K562 (cell line): ENCODE measurements around the gene SPHK2. TPM values are rescaled to one million over a fixed set of nuclear protein-coding genes. Genes with fewer than 3 reads are reported as not detected.

ENCODE experiments used
- BRCA1 ChIP-seq, 2 experiments: fragments of 450-650 bp in 1 of 2; sonication (generic) in 1 of 2; formaldehyde crosslinking in 1 of 2; IDR thresholded peaks; 2 replicates each; pipeline versions ENCODE4 v1.5.0 to v1.6.1; 2017 to 2020; ENCODE audit warnings: mild to moderate bottlenecking in 1 of 2, missing genetic modification reagents in 1 of 2
- DIDO1 ChIP-seq: fragments of 450-650 bp; IDR thresholded peaks from 2 replicates; pipeline ENCODE4 v1.6.1; 2016; ENCODE audit warnings: low read depth, missing biosample characterization, missing genetic modification characterization
- GATAD2A ChIP-seq: fragments of 450-650 bp; IDR thresholded peaks from 2 replicates; pipeline ENCODE4 v1.6.1; 2017
- JUNB ChIP-seq: fragments of 450-650 bp; formaldehyde crosslinking; conservative IDR thresholded peaks from 2 replicates; pipeline ENCODE4 v1.4.0; 2020; ENCODE audit warnings: mild to moderate bottlenecking
- LARP7 ChIP-seq: fragments of 450-650 bp; IDR thresholded peaks from 2 replicates; pipeline ENCODE4 v1.6.1; 2016
- MAZ ChIP-seq, 2 experiments: fragments of 450-650 bp in 1 of 2; sonication (generic) in 1 of 2; formaldehyde crosslinking; IDR thresholded peaks in 1 of 2; conservative IDR thresholded peaks in 1 of 2; 2 replicates each; pipeline versions ENCODE4 v1.4.0 to v1.5.0; 2020; ENCODE audit warnings: mild to moderate bottlenecking in 1 of 2, missing genetic modification reagents in 1 of 2
- NCOA2 ChIP-seq, 2 experiments: fragments of 450-650 bp; IDR thresholded peaks; 2 replicates each; pipeline ENCODE4 v1.6.1; 2018; ENCODE audit warnings: mild to moderate bottlenecking in 2 of 2, moderate library complexity in 1 of 2; ENCODE audit not compliant: partially characterized antibody in 2 of 2
- NONO ChIP-seq, 2 experiments: fragments of 200-400 bp in 1 of 2; fragments of 450-650 bp in 1 of 2; formaldehyde crosslinking in 1 of 2; IDR thresholded peaks; 2 replicates each; pipeline ENCODE4 v1.6.1; 2017; ENCODE audit warnings: low read depth in 2 of 2, mild to moderate bottlenecking in 2 of 2, moderate library complexity in 2 of 2, low read length in 1 of 2
- PML ChIP-seq: IDR thresholded peaks from 2 replicates; pipeline ENCODE4 v1.6.1; 2012; ENCODE audit warnings: low read length, inconsistent platforms
- POU5F1 ChIP-seq: fragments of 150-350 bp; IDR thresholded peaks from 2 replicates; pipeline ENCODE4 v1.6.1; 2014; ENCODE audit warnings: borderline replicate concordance, low read length, low read depth, mild to moderate bottlenecking; ENCODE audit not compliant: partially characterized antibody
- SNAPC5 ChIP-seq: fragments of 250-450 bp; sonication (Bioruptor Pico); IDR thresholded peaks from 2 replicates; pipeline ENCODE4 v1.8.0; 2021; ENCODE audit warnings: moderate library complexity, mild to moderate bottlenecking, inconsistent platforms
- SRSF1 ChIP-seq: fragments of 200-400 bp; formaldehyde crosslinking; IDR thresholded peaks from 2 replicates; pipeline ENCODE4 v1.6.1; 2017; ENCODE audit warnings: mild to moderate bottlenecking, low read depth, low read length, moderate library complexity
- TSHZ1 ChIP-seq: fragments of 250-450 bp; sonication (Bioruptor Pico); IDR thresholded peaks from 2 replicates; pipeline ENCODE4 v1.4.0; 2020; ENCODE audit warnings: mild to moderate bottlenecking, moderate library complexity
- ZNF280A ChIP-seq: fragments of 450-650 bp; IDR thresholded peaks from 2 replicates; pipeline ENCODE4 v1.6.1; 2018; ENCODE audit warnings: mild to moderate bottlenecking, low read depth; ENCODE audit not compliant: partially characterized antibody
- ZSCAN29 ChIP-seq: fragments of 450-650 bp; IDR thresholded peaks from 2 replicates; pipeline ENCODE4 v1.6.1; 2017
- polyA plus RNA-seq, 8 experiments: library from polyadenylated mRNA; depleted of rRNA in 4 of 8; stranded (reverse) in 5 of 8; unstranded in 3 of 8; fragments of >200 nt; fragmentation: Nextera tagmentation in 2 of 8; fragmentation: Illumina TruSeq in 1 of 8; extraction: Ambion mirVana in 2 of 8; extraction: Trizol in 1 of 8; gene quantifications; 2 replicates each; pipeline versions ENCODE4 v1.2.1 to v1.2.3, GENCODE V29; 2011 to 2014; ENCODE audit warnings: inconsistent platforms in 1 of 8, missing spikeins in 1 of 8
- total RNA-seq, 7 experiments: library from RNA; depleted of rRNA in 6 of 7; stranded (reverse); fragments of >200 nt in 6 of 7; fragmentation: Illumina TruSeq in 2 of 7; extraction: Trizol in 2 of 7; gene quantifications; 2 replicates each; pipeline versions ENCODE4 v1.2.1 to v1.2.3, GENCODE V29; 2011 to 2021; ENCODE audit warnings: low replicate concordance in 1 of 7
- TF ChIP-seq, protein P1 (sequence below): fragments of 250-450 bp; sonication (Bioruptor Pico); IDR thresholded peaks from 2 replicates; pipeline ENCODE4 v1.4.0; 2020; ENCODE audit warnings: mild to moderate bottlenecking, moderate library complexity
- TF ChIP-seq, protein P2 (sequence below): fragments of 250-450 bp; sonication (Bioruptor Pico); IDR thresholded peaks from 2 replicates; pipeline ENCODE4 v1.5.0; 2021

Gene SPHK2
- total and polyA plus RNA-seq, 9 of the 15 experiments (the other 6 are each of a cell fraction or from before 2014, with no cell fraction given): 0.10 to 15.2 (median 2.9) TPM

GRCh38 chr19:48637948-48638830 lies 18.9 kb downstream of the SPHK2 start (continued):
- TF ChIP-seq TSHZ1: no peak
- no peak for TF ChIP-seq SRSF1
- TF ChIP-seq NONO (IDR thresholded peaks at IDR 0.05; ENCODE audit: low read depth in 2 of 2, low read length in 1 of 2): peak in 1 of 2 experiments; percentile 97; a peak in 2 of 4 replicates
- TF ChIP-seq SNAPC5 (CRISPR knock-in tag): no peak
- TF ChIP-seq DIDO1: 0 out of 2 replicates have a peak, but pooled peaks have one; percentile 26
- no peak for TF ChIP-seq POU5F1
- no peak for TF ChIP-seq ZNF280A
- peak; percentile 36 for TF ChIP-seq PML
- TF ChIP-seq JUNB: no peak
- no peak for TF ChIP-seq BRCA1 (IDR thresholded peaks at IDR 0.05)
- no peak for TF ChIP-seq BRCA1 (CRISPR knock-in tag; IDR thresholded peaks at IDR 0.05)
- peak; percentile 93 for TF ChIP-seq LARP7
- TF ChIP-seq, protein P1, sequence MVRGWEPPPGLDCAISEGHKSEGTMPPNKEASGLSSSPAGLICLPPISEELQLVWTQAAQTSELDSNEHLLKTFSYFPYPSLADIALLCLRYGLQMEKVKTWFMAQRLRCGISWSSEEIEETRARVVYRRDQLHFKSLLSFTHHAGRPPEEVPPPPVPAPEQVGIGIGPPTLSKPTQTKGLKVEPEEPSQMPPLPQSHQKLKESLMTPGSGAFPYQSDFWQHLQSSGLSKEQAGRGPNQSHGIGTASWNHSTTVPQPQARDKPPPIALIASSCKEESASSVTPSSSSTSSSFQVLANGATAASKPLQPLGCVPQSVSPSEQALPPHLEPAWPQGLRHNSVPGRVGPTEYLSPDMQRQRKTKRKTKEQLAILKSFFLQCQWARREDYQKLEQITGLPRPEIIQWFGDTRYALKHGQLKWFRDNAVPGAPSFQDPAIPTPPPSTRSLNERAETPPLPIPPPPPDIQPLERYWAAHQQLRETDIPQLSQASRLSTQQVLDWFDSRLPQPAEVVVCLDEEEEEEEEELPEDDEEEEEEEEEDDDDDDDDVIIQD (CRISPR knock-in tag): no peak
- no peak for TF ChIP-seq GATAD2A
- peak; percentile 87 for TF ChIP-seq ZSCAN29
- TF ChIP-seq MAZ (CRISPR knock-in tag; conservative IDR thresholded peaks at IDR 0.05 in 1 of 2, IDR thresholded peaks at IDR 0.05 in 1 of 2): no peak
- TF ChIP-seq, protein P2, sequence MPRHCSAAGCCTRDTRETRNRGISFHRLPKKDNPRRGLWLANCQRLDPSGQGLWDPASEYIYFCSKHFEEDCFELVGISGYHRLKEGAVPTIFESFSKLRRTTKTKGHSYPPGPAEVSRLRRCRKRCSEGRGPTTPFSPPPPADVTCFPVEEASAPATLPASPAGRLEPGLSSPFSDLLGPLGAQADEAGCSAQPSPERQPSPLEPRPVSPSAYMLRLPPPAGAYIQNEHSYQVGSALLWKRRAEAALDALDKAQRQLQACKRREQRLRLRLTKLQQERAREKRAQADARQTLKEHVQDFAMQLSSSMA: no peak
- TF ChIP-seq NCOA2 (IDR thresholded peaks at IDR 0.05; ENCODE audit: partially characterized antibody in 2 of 2): no peak
